SK-N-SH (cell line): ENCODE data around the gene BPIFB1. TPM values are rescaled to one million over a fixed set of nuclear protein-coding genes. Genes with fewer than 3 reads are reported as not detected.

Source experiments
- CTCF ChIA-PET: fragments of 300-600, 350-600 bp; formaldehyde crosslinking; extraction: SDS; loops from one replicate; lab custom pipeline; 2021; lab: Yijun Ruan, JAX
- POLR2A ChIA-PET: fragments of 350-600 bp; sonication (Branson Sonifier 250); formaldehyde crosslinking; extraction: SDS; loops from one replicate; lab custom pipeline; 2020; ENCODE audit warnings: antibody characterized with exemption, inconsistent platforms; lab: Yijun Ruan, JAX
- DNase-seq: peaks from one replicate; pipeline ENCODE4 v3.0.0; 2012
- H2AFZ ChIP-seq: fragments of 200-600 bp; sonication (generic); 2 replicates; pipeline ENCODE4 v1.8.1; 2016; ENCODE audit warnings: antibody characterized with exemption, mild to moderate bottlenecking, low read depth
- H3F3A ChIP-seq: fragments of 200-600 bp; sonication (generic); replicated peaks from 2 replicates; pipeline ENCODE3; 2016; ENCODE audit warnings: antibody characterized with exemption, mild to moderate bottlenecking; ENCODE audit not compliant: insufficient read depth
- H3K27ac ChIP-seq, 2 experiments: fragments of 200-500 bp in 1 of 2; fragments of 200-600 bp in 1 of 2; sonication (Bioruptor generic) in 1 of 2; sonication (generic), shearing (Covaris generic) in 1 of 2; 2 replicates each; pipeline versions ENCODE4 v1.5.1 to v1.6.1; 2014 to 2016; ENCODE audit warnings: low read depth in 2 of 2, inconsistent platforms in 1 of 2, low read length in 1 of 2, mild to moderate bottlenecking in 1 of 2, mixed read lengths in 1 of 2
- H3K27me3 ChIP-seq: fragments of 200-600 bp; sonication (generic), shearing (Covaris generic); 2 replicates; pipeline ENCODE4 v1.6.1; 2016; ENCODE audit warnings: mixed run types; ENCODE audit not compliant: insufficient read depth
- H3K36me3 ChIP-seq, 2 experiments: fragments of 200-500 bp in 1 of 2; fragments of 200-600 bp in 1 of 2; sonication (Bioruptor generic) in 1 of 2; sonication (generic) in 1 of 2; replicated peaks in 1 of 2; 2 replicates each; pipeline versions ENCODE3 to v1.5.1; 2014 to 2016; ENCODE audit warnings: low read length in 1 of 2, mild to moderate bottlenecking in 1 of 2; ENCODE audit not compliant: insufficient read depth in 2 of 2, control insufficient read depth in 1 of 2
- H3K4me1 ChIP-seq, 2 experiments: fragments of 200-500 bp in 1 of 2; fragments of 200-600 bp in 1 of 2; sonication (Bioruptor generic) in 1 of 2; sonication (generic), shearing (Covaris generic) in 1 of 2; 2 replicates each; pipeline versions ENCODE4 v1.5.1 to v1.6.1; 2014 to 2016; ENCODE audit warnings: low read depth in 1 of 2, low read length in 1 of 2, mixed run types in 1 of 2; ENCODE audit not compliant: insufficient read depth in 2 of 2, control insufficient read depth in 1 of 2
- H3K4me2 ChIP-seq: fragments of 200-600 bp; sonication (generic), shearing (Covaris generic); 2 replicates; pipeline ENCODE4 v1.6.1; 2017; ENCODE audit warnings: mixed run types
- H3K4me3 ChIP-seq, 2 experiments: fragments of 200-500 bp in 1 of 2; fragments of 200-600 bp in 1 of 2; sonication (Bioruptor generic) in 1 of 2; sonication (generic), shearing (Covaris generic) in 1 of 2; 2 replicates each; pipeline versions ENCODE4 v1.5.1 to v1.8.1; 2014 to 2016; ENCODE audit warnings: low read depth in 2 of 2, inconsistent platforms in 1 of 2, low read length in 1 of 2, mild to moderate bottlenecking in 1 of 2, mixed read lengths in 1 of 2, moderate library complexity in 1 of 2
- H3K79me2 ChIP-seq: fragments of 200-600 bp; sonication (generic); 2 replicates; pipeline ENCODE4 v1.8.1; 2017; ENCODE audit warnings: mild to moderate bottlenecking; ENCODE audit not compliant: insufficient read depth
- H3K9ac ChIP-seq: fragments of 200-600 bp; sonication (generic); 2 replicates; pipeline ENCODE4 v1.6.1; 2017; ENCODE audit warnings: mixed run types
- H3K9me2 ChIP-seq: fragments of 200-600 bp; sonication (generic); 2 replicates; pipeline ENCODE4 v1.6.1; 2017; ENCODE audit warnings: mixed run types
- H3K9me3 ChIP-seq: fragments of 200-600 bp; sonication (generic); 2 replicates; pipeline ENCODE4 v1.6.1; 2017; ENCODE audit warnings: mixed run types, mild to moderate bottlenecking, moderate library complexity
- H4K20me1 ChIP-seq: fragments of 200-600 bp; sonication (generic); 2 replicates; pipeline ENCODE4 v1.6.1; 2017; ENCODE audit warnings: mild to moderate bottlenecking, mixed run types; ENCODE audit not compliant: insufficient read depth
- ELF1 ChIP-seq: IDR thresholded peaks from 2 replicates; pipeline ENCODE4 v1.4.0; 2012
- EP300 ChIP-seq, 2 experiments: IDR thresholded peaks; 2 replicates each; pipeline versions ENCODE4 v1.4.0 to v1.6.1; 2012; ENCODE audit warnings: borderline replicate concordance in 1 of 2, low read depth in 1 of 2, low read length in 1 of 2
- EZH2phosphoT487 ChIP-seq: fragments of 200-600 bp; sonication (generic); IDR thresholded peaks from 2 replicates; pipeline ENCODE4 v1.6.1; 2017; ENCODE audit warnings: low read depth, mixed run types, mild to moderate bottlenecking, antibody characterized with exemption, moderate library complexity, borderline replicate concordance
- FOSL2 ChIP-seq: IDR thresholded peaks from 2 replicates; pipeline ENCODE4 v1.4.0; 2012; ENCODE audit warnings: low read depth, mild to moderate bottlenecking, moderate library complexity, borderline replicate concordance
- FOXM1 ChIP-seq: IDR thresholded peaks from 2 replicates; pipeline ENCODE4 v1.4.0; 2012; ENCODE audit warnings: low read depth, mild to moderate bottlenecking
- GABPA ChIP-seq: IDR thresholded peaks from 2 replicates; pipeline ENCODE4 v1.4.0; 2012; ENCODE audit warnings: low read depth, mild to moderate bottlenecking
- RAD21 ChIP-seq: IDR thresholded peaks from 2 replicates; pipeline ENCODE4 v1.6.1; 2012; ENCODE audit warnings: mild to moderate bottlenecking, low read length
- RFX5 ChIP-seq: IDR thresholded peaks from 2 replicates; pipeline ENCODE4 v1.6.1; 2012; ENCODE audit warnings: mild to moderate bottlenecking, improper control_type of control experiment, low read length
- SIN3A ChIP-seq: IDR thresholded peaks from 2 replicates; pipeline ENCODE4 v1.6.1; 2012; ENCODE audit warnings: low read depth, mild to moderate bottlenecking, low read length, moderate library complexity, borderline replicate concordance
- TCF12 ChIP-seq: IDR thresholded peaks from 2 replicates; pipeline ENCODE4 v1.4.0; 2012
- WGBS: methylation state at CpG from one replicate; pipeline ENCODE4 v1.1.6; 2017; ENCODE audit warnings: low lambda C conversion rate; 5-methylcytosine and 5-hydroxymethylcytosine counted together
- polyA plus RNA-seq, 3 experiments: library from polyadenylated mRNA; depleted of rRNA; stranded (reverse); fragments of >200 nt; gene quantifications; 2 replicates each; pipeline ENCODE4 v1.2.3, GENCODE V29; 2012
- TF ChIP-seq, protein P1 (sequence below): IDR thresholded peaks from 2 replicates; pipeline ENCODE4 v1.4.0; 2012; ENCODE audit warnings: low read depth, borderline replicate concordance
- TF ChIP-seq, protein P2 (sequence below): fragments of 150-350 bp; IDR thresholded peaks from 2 replicates; pipeline ENCODE4 v1.6.1; 2016; ENCODE audit warnings: mild to moderate bottlenecking, low read depth, low read length
- TF ChIP-seq, protein P3 (sequence below): IDR thresholded peaks from 2 replicates; pipeline ENCODE4 v1.4.0; 2012; ENCODE audit warnings: low read depth
- TF ChIP-seq, protein P4 (sequence below): IDR thresholded peaks from 2 replicates; pipeline ENCODE4; 2012

Gene BPIFB1
- polyA plus RNA-seq, 1 of the 3 experiments (the other 2 are of a cell fraction) = not detected

DNA sequence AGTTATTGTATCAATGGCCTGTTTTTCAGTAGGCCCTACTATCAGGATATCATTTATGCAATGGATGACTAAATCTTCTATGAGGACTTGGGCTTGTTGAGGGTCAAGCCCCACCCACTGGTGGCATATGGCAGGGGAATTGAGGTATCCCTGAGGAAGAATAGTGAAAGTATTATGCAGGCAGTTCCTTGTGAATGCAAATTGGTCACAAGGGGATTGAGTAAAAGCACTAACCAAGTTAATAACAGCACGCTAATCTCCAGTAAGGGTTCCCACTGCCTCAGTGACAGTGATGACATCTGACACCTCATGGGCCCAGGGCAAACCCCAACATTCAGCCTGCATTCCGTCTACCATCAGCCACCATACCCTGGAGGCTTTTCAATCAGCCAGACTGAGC, 32.3 kb upstream of the BPIFB1 start:
- Histone ChIP-seq H3K4me3 (no peak overlapping the region), H3K27me3 (no peaks in the 10 kb centered on the region), H3K27ac (no peak overlapping the region), H3F3A (no peaks in the 10 kb centered on the region), H2AFZ (no peak overlapping the region), H3K36me3 (no peaks in the 10 kb centered on the region), H3K4me2 (no peak overlapping the region), H3K9ac (no peak overlapping the region), H3K79me2 (no peaks in the 10 kb centered on the region), H3K4me1 (no peaks in the 10 kb centered on the region), H3K9me3 (no peaks in the 10 kb centered on the region), H3K9me2 (0 out of 2 replicates have a peak, but pooled peaks cover 2% of the 10 kb centered on the region), H4K20me1 (no peaks in the 10 kb centered on the region)
- TF ChIP-seq TCF12 (no peak), SIN3A (no peak), FOSL2 (no peak), RFX5 (no peak)
- TF ChIP-seq, protein P1, sequence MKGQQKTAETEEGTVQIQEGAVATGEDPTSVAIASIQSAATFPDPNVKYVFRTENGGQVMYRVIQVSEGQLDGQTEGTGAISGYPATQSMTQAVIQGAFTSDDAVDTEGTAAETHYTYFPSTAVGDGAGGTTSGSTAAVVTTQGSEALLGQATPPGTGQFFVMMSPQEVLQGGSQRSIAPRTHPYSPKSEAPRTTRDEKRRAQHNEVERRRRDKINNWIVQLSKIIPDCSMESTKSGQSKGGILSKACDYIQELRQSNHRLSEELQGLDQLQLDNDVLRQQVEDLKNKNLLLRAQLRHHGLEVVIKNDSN = no peak
- TF ChIP-seq, protein P2, sequence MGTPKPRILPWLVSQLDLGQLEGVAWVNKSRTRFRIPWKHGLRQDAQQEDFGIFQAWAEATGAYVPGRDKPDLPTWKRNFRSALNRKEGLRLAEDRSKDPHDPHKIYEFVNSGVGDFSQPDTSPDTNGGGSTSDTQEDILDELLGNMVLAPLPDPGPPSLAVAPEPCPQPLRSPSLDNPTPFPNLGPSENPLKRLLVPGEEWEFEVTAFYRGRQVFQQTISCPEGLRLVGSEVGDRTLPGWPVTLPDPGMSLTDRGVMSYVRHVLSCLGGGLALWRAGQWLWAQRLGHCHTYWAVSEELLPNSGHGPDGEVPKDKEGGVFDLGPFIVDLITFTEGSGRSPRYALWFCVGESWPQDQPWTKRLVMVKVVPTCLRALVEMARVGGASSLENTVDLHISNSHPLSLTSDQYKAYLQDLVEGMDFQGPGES = no peak
- POLR2A ChIA-PET = no interaction called here
- DNase-seq = no peak
- 50% methylated on average over 2 of the region's 2 CpGs for WGBS
- CTCF ChIA-PET = interaction anchor here (3.0 kb wide), 1 partner anchor 12 kb away, joined by 13 read pairs; no protein-coding TSS in a partner anchor

DNA sequence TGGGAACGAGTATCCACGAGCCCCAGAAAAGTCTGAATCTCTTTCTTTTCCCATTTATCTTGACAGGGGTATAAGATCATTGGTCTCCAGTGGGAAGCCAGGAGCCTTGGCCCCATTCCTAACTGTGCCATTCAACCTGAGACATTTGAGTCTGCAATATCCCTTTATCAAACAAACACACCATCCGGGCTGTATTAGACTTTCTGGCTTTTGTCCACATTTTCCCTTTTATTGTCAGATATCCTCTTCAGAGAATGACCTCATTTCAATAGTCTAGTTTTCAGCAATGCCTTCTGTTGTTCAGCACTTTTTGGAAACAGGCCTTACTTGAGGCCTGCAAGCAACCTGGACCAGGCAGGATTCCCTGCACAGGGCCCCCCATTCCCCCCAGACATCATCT, 31.5 kb upstream of the BPIFB1 start:
- no peaks in the 10 kb centered on the region for H4K20me1 ChIP-seq
- no peak overlapping the region for H3K9ac ChIP-seq
- CTCF ChIA-PET = interaction anchor here (1.5 to 3.0 kb wide), 2 partner anchors 11 to 44 kb away, joined by 3 to 13 read pairs; no protein-coding TSS in a partner anchor
- no peaks in the 10 kb centered on the region for H3K9me3 ChIP-seq
- TF ChIP-seq, protein P2 = no peak
- TF ChIP-seq RAD21 (no peak), TCF12 (no peak)
- no peaks in the 10 kb centered on the region for H3K4me1 ChIP-seq
- no peaks in the 10 kb centered on the region for H3F3A ChIP-seq
- no peak for DNase-seq
- no peaks in the 10 kb centered on the region for H3K79me2 ChIP-seq
- H3K27me3 ChIP-seq = no peaks in the 10 kb centered on the region
- H3K9me2 ChIP-seq = 0 out of 2 replicates have a peak, but pooled peaks cover 6% of the 10 kb centered on the region
- no peak overlapping the region for H3K4me2 ChIP-seq
- POLR2A ChIA-PET = interaction anchor here (0.6 kb wide), 1 partner anchor 24 kb away, joined by 4 read pairs; no protein-coding TSS in a partner anchor
- WGBS = 37% methylated on average over 3 of the region's 3 CpGs
- H3K27ac ChIP-seq = no peak overlapping the region
- no peak overlapping the region for H2AFZ ChIP-seq
- no peak overlapping the region for H3K4me3 ChIP-seq
- no peaks in the 10 kb centered on the region for H3K36me3 ChIP-seq

DNA sequence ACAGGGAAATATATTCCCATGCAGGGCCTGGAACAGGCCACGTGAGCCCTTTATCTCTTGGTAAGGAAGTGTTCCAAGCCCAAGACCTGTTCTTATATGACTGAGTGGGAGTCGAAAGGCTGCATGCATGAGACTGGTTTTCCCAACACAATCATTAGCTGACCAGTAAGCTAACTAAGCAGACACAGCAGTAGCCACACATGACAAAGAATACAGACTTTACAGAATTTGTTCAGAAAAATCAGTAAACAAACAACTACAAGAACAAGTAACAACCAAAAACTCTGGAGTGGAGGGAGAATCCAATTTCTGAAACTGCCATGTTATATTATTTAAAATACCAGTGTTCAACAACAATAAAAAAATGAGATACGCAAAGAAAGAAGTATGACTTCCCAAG, 30.6 kb upstream of the BPIFB1 start:
- Histone ChIP-seq H2AFZ (no peak overlapping the region), H3K4me3 (no peak overlapping the region)
- TF ChIP-seq EZH2phosphoT487 (no peak), GABPA (no peak), ELF1 (no peak), FOXM1 (no peak), EP300 (IDR thresholded peaks at IDR 0.05; ENCODE audit: borderline replicate concordance in 1 of 2, low read depth in 1 of 2, low read length in 1 of 2) (no peak)
- TF ChIP-seq, protein P3, sequence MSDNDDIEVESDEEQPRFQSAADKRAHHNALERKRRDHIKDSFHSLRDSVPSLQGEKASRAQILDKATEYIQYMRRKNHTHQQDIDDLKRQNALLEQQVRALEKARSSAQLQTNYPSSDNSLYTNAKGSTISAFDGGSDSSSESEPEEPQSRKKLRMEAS = no peak
- TF ChIP-seq, protein P4, sequence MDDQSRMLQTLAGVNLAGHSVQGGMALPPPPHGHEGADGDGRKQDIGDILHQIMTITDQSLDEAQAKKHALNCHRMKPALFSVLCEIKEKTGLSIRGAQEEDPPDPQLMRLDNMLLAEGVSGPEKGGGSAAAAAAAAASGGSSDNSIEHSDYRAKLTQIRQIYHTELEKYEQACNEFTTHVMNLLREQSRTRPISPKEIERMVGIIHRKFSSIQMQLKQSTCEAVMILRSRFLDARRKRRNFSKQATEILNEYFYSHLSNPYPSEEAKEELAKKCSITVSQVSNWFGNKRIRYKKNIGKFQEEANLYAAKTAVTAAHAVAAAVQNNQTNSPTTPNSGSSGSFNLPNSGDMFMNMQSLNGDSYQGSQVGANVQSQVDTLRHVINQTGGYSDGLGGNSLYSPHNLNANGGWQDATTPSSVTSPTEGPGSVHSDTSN = no peak
- TF ChIP-seq, all 33 proteins: peak for 0
- ChIA-PET CTCF (interaction anchor here (1.5 to 3.0 kb wide), 2 partner anchors 10 to 43 kb away, joined by 3 to 13 read pairs; no protein-coding TSS in a partner anchor), POLR2A (no interaction called here)
- Histone ChIP-seq H3K9me2 (0 out of 2 replicates have a peak, but pooled peaks cover 6% of the 10 kb centered on the region), H3K4me2 (no peak overlapping the region), H3K4me1 (no peaks in the 10 kb centered on the region), H3K9ac (no peak overlapping the region), H3K79me2 (no peaks in the 10 kb centered on the region), H3K36me3 (no peaks in the 10 kb centered on the region), H3K27ac (no peak overlapping the region), H3F3A (no peaks in the 10 kb centered on the region), H4K20me1 (no peaks in the 10 kb centered on the region), H3K27me3 (no peaks in the 10 kb centered on the region), H3K9me3 (no peaks in the 10 kb centered on the region)
- DNase-seq = no peak
- 32% methylated on average over 3 of the region's 3 CpGs for WGBS
